Urothelium cell line (cell line): ENCODE data around the gene SIK2.
"Not testable (repeated sequence)": the region's sequence is repeated elsewhere in the genome, so short reads cannot be mapped to it uniquely, and the experiment has no call there.

Experiments
- DNase-seq: peaks from one replicate; pipeline ENCODE4 v3.0.0; 2011; ENCODE audit warnings: low spot score, mixed read lengths
- FAIRE-seq: peaks from 2 replicates; lab custom pipeline; 2011; peaks lifted over from hg19 to GRCh38; lab: Jason Lieb, UNC

SIK2 gene

GRCh38 chr11:111620518-111620917, 18.3 kb downstream of the SIK2 start:
- FAIRE-seq (no peak), DNase-seq (no peak)

- no peak for FAIRE-seq
- no peak for DNase-seq
Observed at GRCh38 chr11:111623527-111624030, 21.3 kb downstream of the SIK2 start.

DNA sequence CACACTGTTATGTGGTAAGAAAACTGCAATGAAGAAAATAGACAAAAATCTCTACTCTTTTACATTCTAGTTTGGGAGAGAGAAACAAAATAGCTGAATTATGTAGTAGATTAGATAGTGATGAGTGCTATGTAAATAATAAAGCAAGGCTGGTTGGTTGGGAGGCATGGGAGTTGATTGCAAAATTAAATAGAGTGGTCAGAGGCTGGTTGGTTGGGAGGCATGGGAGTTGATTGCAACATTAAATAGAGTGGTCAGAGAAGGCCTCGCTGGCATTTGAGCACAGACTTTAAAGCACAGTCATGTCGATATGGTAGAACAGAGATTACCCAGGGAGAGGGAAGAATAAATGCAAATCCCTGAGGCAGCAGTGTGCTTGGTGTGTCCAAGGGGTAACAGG, 22.4 kb downstream of the SIK2 start:
- no peak for FAIRE-seq
- DNase-seq = no peak

- no peak for DNase-seq
- no peak for FAIRE-seq
Observed at GRCh38 chr11:111627591-111627990, 25.3 kb downstream of the SIK2 start.

DNA sequence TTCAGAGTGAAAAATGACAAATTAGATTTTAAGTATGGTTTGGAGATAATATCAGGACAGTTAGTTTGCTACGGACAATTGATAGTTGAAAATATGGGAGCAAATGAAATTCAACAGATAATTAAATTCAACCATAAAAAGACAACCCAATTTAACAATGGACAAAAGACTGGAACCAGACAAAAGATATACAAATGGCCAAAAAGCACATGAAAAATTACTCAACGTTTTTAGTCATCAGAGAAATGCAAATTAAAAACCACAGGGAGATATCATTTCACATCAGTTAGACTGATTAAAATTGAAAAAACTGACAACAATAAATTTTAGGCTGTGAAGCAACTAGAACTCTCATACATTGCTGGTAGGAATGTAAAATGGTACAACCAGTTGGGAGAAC, 27.2 kb downstream of the SIK2 start:
- FAIRE-seq (no peak), DNase-seq (no peak)

DNA sequence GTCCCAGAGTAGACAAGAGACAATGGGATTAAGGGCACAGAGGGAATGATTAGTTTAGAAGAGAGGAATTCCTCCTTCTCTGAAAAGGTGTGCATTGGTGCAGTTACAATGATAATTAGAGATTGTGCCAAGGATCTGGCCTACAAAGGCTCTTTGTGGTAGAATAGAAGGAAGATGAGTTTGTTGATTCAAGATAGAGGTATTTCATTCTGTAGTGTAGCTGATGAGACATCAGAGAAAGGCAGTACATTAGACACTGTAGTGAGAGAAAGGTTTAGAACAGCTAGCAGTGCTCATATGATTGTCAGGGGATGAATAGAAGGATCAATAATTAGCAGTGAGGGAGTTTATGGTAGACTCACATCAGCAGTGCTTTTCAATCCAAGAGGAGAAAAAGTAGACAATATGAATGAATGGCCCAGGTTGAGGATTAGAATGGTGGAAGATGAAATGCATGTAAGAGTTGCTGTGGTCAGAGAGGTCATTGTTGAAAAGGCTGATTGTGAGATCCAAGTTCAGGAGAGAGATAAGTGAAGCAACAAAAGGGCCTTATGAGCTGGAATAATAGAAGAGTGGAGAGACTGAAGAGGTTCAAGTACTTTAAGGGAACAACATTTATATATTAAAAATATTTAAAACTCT, 28.9 kb downstream of the SIK2 start:
- FAIRE-seq = peak; percentile 20

DNA sequence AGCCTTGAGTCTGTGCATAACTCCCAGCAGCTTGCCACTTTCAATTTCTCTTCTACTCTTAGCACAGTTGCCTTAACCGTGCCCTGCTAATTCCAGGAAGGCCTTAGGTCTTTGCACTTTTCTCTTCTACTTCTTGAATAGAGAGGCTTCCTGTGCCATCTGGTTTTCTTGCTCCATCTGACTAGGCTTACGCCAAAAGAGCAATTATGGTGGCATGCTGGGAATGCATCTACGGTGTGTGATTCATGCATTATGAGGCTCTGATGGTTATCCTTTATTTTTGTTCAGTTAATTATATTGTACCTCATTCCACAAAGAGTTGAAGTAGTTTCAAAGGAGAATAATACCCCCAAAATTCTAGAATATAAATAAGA, 29.4 kb downstream of the SIK2 start:
- FAIRE-seq (no peak), DNase-seq (no peak)

More for the DNA sequence above, 28.9 kb downstream of the SIK2 start:
- no peak for DNase-seq

GRCh38 chr11:111632516-111633220, 30.4 kb downstream of the SIK2 start:
- FAIRE-seq (no peak), DNase-seq (no peak)

- FAIRE-seq = no peak
Observed at GRCh38 chr11:111633248-111633647, 31.0 kb downstream of the SIK2 start.

GRCh38 chr11:111633756-111634362, 31.6 kb downstream of the SIK2 start:
- no peak for FAIRE-seq
- peak; percentile 45 for DNase-seq

More at GRCh38 chr11:111633248-111633647, 31.0 kb downstream of the SIK2 start:
- no peak for DNase-seq

DNA sequence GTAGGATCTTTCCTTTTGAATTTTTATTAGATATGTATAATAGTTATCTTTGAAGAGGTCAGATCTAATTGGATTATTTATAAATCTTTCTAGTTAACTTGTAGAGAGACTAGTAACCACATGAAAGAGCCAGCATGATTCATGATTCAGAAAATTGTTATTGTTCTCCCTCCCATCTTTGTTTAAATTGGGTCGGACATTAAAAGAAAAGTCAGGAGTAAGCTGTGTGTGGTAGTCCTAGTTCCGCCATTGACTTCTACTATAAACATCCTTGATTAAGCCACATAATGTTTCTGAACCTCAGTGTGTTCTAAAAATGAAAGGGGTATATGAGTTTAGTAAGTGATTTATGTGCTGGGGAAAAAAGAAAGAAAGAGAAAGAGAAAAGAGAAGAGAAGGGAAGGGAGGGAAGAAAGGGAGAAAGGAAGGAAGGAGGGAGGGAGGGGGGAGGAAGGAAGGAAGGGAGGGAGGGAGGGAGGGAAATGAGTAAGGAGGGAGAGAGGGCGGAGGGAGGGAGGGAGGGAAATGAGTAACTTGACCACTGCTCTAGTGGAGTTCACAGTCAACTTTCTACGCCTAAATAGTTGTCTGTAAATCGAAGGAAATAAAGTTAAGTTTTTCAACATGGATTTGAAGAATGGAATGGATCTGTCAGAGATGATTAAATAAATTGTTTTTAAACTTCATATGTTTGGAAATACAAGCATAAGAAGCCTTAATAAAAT, 32.9 kb downstream of the SIK2 start:
- peak; percentile 35 for FAIRE-seq
- DNase-seq = peak; percentile 41

GRCh38 chr11:111635706-111636045, 33.4 kb downstream of the SIK2 start:
- peak; percentile 50 for FAIRE-seq
- DNase-seq = no peak

GRCh38 chr11:111637885-111638284, 35.6 kb downstream of the SIK2 start:
- no peak for DNase-seq
- FAIRE-seq = no peak

- DNase-seq (no peak), FAIRE-seq (no peak)
Observed at GRCh38 chr11:111639226-111639925, 37.1 kb downstream of the SIK2 start.

- FAIRE-seq = no peak
Observed at GRCh38 chr11:111641339-111642015, 39.2 kb downstream of the SIK2 start.

GRCh38 chr11:111642542-111642941, 40.3 kb downstream of the SIK2 start:
- no peak for FAIRE-seq
- DNase-seq = no peak

More at GRCh38 chr11:111641339-111642015, 39.2 kb downstream of the SIK2 start:
- no peak for DNase-seq

DNA sequence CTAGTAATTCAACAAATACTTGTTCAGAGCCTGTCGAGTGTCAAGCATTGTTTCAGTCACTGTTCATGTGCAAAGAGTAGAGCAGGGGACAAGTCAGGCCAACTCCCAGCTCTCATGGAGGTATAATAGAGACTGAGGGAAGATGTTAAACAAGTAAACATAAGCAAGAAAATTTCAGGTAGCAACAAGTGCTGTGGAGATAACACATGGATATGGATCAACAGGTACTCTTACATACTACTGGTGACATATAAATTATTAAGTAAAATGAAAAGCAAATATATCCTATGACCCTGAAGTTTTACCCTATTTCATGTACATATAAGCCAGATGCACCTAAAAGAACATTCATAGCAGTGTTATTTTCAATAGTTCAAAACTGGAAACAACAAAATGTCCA, 42.7 kb downstream of the SIK2 start:
- no peak for DNase-seq
- no peak for FAIRE-seq

DNA sequence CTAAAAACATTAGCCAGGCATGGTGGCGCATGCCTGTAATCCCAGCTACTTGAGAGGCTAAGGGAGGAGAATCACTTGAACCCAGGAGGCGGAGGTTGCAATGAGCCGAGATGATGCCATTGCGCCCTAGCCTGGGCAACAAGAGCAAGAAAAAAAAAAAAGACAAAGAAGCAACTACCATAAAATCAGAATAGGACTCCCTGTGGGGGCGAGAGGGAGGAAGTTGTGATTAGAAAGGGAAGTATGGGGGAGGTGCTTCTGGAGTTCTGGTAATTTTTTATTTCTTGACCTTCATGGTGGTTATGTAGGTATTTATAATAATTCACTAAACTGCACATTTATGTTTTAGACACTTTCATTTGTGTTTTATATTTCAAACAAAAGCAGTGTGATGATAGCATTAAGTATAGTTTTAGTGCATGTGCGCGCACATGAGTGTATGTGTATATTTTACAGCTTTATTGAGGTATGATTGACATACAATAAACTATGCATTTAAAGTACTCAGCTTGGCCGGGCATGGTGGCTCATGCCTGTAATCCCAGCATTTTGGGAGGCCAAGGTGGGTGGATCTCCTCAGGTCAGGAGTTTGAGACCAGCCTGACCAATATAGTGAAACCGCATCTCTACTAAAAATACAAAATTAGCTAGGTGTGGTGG, 43.5 kb downstream of the SIK2 start:
- no peak for DNase-seq

DNA sequence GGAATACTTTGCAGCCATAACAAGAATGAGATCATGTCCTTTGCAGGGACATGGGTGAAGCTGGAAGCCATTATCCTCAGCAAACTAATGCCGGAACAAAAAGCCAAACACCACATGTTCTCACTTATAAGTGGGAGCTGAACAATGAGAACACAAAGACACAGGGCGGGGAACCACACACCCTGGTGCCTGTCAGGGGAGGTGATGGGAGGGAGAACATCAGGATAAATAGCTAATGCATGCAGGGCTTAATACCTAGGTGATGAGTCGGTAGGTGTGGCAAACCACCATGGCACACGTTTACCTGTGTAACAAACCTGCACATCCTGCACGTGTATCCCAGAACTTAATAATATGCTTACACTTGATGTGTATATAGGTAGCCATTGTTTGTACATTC, 49.1 kb downstream of the SIK2 start:
- FAIRE-seq, DNase-seq: not testable (repeated sequence)

More for the DNA sequence above, 43.5 kb downstream of the SIK2 start:
- no peak for FAIRE-seq

DNA sequence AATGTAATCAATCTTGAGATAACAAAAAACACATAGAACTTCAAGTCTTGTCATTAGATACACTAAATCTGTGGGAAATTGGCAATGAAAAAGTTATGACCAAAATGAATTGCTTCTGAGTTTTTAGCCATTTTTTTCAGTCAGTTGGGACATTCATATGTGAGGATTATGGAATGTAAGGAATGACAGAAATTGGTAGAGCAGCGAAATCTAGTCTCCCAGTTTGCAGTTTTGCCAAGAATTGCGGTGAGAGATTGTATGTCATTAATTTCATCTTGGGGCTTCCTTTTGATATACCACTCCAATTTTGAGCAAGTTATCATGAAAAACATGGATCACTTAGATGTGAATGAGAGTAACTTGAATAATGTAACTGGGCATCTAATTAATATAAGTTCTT, 49.9 kb downstream of the SIK2 start:
- FAIRE-seq (no peak), DNase-seq (no peak)
